GM19238 (cell line): ENCODE data around the gene USP5.

Experiments used
- DNase-seq: peaks from one replicate; pipeline ENCODE4 v3.0.0; 2011; ENCODE audit warnings: low spot score; ENCODE audit not compliant: insufficient read length

USP5 gene, protein sequence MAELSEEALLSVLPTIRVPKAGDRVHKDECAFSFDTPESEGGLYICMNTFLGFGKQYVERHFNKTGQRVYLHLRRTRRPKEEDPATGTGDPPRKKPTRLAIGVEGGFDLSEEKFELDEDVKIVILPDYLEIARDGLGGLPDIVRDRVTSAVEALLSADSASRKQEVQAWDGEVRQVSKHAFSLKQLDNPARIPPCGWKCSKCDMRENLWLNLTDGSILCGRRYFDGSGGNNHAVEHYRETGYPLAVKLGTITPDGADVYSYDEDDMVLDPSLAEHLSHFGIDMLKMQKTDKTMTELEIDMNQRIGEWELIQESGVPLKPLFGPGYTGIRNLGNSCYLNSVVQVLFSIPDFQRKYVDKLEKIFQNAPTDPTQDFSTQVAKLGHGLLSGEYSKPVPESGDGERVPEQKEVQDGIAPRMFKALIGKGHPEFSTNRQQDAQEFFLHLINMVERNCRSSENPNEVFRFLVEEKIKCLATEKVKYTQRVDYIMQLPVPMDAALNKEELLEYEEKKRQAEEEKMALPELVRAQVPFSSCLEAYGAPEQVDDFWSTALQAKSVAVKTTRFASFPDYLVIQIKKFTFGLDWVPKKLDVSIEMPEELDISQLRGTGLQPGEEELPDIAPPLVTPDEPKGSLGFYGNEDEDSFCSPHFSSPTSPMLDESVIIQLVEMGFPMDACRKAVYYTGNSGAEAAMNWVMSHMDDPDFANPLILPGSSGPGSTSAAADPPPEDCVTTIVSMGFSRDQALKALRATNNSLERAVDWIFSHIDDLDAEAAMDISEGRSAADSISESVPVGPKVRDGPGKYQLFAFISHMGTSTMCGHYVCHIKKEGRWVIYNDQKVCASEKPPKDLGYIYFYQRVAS

DNA sequence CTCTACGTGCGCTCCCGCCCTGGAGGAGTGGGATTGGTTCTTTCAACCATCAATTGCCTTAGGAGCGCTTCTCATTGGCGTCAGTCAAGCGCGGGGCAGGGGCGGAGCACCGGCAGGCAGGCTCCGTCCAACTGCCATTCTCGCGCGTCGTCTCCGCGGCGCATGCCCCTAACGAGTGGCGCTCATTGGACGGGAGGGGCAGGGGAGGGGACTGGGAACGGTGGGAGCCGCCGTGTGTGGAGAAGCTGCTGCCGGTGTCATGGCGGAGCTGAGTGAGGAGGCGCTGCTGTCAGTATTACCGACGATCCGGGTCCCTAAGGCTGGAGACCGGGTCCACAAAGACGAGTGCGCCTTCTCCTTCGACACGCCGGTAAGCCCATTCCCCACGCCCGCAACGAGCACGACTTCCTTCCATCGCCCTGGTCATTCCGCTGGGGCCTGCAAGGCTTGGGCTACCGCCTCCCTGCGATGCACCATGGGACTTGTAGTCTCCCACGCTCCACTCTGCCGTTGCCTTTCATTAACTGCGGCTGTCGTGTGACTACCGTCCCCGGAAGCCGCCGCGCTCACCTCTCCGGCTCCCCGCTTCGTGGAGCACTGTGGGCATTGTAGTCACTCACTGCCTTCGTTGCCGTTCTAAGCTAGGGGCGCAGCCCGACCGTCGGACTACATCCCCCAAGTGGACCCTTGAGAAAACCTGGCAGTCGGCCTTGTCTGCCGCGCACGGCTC, at the start of gene USP5:
Gene USP5 (plus strand): TSS at position 230 of the 730 bp plus-strand sequence. CDS start 30 bp downstream, at position 260.
- peak; percentile 93 for DNase-seq

DNA sequence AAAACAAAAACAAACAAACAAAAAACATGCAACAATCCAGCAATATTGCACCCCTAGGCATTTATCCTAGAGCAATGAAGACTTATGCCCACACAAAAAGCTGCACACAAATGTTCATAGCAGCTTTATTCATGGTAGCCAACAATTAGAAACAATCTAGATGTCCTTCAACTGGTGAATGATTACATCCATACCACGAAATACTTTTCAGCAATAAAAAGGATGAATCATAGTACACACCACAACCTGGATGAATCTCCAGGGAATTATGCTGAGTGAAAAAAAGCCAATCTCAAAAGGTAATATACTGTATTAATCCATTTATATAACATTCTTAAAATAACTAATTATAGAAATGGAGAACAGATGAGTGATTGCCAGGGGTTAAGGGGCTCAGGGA, 44.8 kb upstream of the USP5 start:
- DNase-seq: no peak

DNA sequence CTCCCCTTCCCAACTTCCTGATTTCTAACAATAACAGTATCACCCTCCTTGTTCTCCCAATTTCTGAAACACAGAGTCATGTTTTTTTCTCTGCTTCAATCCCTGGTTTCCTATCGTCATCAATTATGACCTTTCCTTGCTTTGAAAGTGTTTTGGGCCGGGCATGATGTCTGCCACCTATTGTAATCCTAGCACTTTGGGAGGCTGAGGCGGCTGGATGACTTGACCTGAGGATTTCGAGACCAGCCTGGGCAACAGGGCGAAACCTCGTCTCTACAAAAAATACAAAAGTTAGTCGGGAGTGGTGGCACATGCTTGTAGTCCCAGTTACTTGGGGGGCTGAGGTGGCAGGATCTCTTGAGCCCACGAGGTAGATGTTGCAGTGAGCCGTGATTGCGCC, 42.9 kb upstream of the USP5 start:
- no peak for DNase-seq

DNA sequence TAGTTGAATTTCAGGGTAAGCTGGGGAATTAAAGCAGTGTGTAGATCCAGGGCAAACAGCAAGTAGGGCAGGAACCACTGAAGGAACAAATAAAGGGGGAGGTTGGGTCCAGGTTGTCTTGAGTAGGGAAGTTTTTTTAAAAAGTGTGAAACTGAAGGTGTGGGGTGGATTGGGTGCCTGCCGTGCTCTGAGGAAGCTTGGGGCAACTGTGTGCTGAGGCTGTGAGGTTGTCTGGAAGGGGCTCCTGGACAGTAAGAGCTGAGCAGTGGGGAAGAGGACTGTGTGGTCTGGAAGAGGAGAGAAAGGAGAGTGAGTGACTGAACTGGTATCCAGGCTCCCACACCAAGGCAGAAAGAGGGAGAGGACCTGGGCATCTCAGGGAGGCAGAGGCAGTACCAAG, 41.2 kb upstream of the USP5 start:
- DNase-seq: no peak

DNA sequence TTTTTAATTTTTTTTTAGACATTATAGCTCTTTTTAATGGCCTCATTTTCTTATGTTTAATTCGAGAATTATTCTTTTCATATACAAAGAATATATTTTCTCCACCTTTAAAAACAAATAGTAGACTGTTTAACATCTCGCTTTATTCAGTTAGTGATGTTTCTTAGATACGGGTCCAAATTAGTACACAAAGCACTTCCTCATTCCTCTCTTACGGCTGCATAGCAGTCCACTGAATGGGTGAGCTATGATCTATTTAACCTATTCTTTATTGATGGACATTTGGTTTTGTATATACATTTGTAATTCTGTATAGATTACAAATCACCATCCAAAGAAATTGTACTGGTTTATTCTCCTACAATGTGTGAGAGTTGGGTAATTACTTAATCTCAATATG, 38.6 kb upstream of the USP5 start:
- DNase-seq: no peak

DNA sequence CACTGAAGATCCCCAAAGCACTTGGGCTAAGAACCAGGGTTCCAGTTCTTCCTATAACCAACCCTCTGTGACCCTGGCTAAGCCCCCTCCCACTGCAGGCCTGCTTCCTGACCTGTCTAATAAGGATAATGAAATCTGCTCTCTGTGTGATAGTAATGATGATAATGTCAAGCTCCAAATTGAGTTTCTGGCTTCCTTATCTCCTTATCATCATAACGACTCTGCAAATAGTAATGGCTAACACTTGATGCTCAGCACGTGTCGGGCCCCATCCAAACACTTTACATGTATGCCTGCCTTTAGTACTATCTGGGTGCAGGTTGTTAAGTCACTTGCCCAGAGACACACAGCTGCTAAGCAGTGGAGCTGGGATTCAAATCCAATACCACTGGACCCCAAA, 35.4 kb upstream of the USP5 start:
- no peak for DNase-seq

DNA sequence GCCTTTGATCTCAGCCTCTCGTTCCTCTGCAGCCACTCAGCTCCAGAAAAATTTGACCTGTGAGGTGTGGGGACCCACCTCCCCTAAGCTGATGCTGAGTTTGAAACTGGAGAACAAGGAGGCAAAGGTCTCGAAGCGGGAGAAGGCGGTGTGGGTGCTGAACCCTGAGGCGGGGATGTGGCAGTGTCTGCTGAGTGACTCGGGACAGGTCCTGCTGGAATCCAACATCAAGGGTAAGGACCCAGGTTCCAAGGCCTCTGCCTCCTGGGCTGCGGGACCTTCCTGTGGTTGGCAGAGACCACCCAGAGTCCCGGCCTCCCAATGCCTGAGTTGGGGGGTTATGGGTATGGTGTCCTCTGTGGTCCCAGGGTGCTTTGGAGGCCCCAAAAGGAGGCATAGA, 34.9 kb upstream of the USP5 start:
- DNase-seq: no peak

DNA sequence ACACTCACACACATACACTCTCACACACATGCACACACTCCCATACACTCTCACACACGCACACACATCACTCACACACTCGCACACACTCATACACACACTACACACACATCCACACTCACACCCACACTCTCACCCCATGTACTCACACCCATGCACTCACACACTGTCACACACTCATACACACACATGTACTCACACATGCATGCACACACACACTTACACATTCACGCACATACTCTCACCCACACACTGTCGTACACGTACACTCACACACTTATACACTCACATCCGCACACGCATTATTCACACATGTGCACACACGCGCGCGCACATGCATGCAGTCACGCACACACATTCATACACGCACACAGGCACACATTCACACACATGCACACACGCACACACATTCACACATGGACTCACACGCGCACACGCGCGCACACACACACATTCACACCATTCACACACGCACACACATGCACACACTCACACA, 34.2 kb upstream of the USP5 start:
- no peak for DNase-seq

DNA sequence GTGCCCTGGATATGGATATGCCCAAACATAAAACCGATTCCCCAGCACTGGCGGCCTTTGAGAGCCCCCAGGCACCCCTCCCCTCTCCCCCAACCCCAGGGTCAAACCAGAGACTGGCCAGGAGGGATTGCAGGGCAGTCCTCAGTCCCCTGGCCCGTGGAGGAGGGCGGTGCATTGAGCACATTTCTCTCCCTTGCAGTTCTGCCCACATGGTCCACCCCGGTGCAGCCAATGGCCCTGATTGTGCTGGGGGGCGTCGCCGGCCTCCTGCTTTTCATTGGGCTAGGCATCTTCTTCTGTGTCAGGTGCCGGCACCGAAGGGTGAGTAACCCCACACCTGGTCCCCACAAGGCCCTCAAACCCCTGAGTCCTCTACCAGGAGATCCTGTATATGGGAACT, 33.7 kb upstream of the USP5 start:
- DNase-seq: no peak

DNA sequence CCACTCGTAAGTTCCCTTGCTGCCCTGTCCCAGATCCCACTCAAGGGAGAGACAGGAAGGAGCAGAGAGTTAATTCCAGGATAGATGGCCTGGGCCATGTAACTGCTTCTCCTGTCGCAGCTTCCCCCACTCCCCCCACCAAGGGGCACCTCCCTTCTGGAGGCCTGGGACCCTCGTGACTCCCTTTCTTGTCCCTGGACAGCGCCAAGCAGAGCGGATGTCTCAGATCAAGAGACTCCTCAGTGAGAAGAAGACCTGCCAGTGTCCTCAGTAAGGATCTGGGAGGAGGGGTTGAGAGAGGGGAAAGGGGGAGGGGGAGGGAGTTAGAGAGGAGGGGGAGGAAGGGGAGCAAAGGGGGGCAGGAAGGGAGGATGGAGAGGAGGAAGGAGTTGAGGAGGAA, 33.3 kb upstream of the USP5 start:
- DNase-seq: no peak

DNA sequence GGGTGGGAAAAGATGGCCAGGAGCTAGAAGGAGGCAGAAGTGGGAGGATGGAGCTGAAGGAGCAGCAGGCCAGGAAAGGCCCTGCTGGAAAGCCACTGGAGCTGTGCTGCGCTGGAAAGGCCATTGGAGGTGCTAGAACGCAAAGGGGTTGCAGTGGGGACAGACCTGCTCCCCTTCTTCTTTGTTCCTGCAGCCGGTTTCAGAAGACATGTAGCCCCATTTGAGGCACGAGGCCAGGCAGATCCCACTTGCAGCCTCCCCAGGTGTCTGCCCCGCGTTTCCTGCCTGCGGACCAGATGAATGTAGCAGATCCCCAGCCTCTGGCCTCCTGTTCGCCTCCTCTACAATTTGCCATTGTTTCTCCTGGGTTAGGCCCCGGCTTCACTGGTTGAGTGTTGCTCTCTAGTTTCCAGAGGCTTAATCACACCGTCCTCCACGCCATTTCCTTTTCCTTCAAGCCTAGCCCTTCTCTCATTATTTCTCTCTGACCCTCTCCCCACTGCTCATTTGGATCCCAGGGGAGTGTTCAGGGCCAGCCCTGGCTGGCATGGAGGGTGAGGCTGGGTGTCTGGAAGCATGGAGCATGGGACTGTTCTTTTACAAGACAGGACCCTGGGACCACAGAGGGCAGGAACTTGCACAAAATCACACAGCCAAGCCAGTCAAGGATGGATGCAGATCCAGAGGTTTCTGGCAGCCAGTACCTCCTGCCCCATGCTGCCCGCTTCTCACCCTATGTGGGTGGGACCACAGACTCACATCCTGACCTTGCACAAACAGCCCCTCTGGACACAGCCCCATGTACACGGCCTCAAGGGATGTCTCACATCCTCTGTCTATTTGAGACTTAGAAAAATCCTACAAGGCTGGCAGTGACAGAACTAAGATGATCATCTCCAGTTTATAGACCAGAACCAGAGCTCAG, 32.6 kb upstream of the USP5 start:
- no peak for DNase-seq

DNA sequence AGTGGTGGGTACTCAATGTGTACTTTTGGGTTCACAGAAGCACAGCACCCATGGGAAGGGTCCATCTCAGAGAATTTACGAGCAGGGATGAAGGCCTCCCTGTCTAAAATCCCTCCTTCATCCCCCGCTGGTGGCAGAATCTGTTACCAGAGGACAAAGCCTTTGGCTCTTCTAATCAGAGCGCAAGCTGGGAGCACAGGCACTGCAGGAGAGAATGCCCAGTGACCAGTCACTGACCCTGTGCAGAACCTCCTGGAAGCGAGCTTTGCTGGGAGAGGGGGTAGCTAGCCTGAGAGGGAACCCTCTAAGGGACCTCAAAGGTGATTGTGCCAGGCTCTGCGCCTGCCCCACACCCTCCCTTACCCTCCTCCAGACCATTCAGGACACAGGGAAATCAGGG, 31.8 kb upstream of the USP5 start:
- DNase-seq: no peak

DNA sequence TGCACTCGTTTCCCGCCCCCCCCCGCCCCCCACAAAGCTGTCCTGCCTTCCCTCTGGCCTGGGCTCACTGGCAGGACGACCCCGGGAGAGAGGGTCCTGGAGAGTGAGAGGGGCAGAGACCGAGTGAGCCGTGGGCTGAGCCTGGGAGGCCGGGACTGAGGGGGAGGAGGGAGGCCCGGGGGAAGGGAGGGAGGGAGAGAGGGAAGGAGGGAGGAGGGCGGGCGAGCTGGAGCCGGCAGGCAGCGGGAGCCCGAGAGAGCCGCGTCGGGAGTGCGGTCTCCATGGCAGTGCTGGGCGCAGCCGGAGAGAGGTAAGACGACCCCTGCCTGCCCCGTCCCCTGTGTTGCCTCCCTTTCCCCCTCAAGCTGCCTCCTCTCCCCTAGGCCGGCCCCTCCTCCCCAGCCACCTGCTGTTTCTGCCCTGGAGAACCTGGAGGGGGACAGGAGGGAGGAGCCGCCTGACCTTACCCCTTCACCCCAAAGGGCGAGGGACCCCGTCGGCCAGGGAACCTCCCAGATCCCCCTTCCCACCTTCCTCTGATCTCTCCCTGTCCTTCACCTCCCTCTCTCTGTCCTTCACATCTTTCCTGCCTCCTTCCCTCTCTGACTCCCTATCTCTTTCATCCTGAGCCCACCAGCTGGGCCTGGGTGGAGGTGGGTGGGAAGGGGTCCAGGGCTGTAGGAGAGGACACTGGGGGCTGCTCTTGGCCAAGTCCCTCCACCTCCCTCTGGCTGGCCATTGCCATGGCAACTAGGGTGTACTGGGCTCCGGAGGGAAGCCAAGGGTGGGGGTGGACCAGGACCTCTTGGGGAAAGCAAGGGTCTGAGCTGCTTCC, 30.1 kb upstream of the USP5 start, which contains the start of gene GPR162:
Gene GPR162 (plus strand): TSS at position 231 of the 835 bp plus-strand sequence. CDS start 2,078 bp downstream, outside the sequence.
- DNase-seq: no peak

DNA sequence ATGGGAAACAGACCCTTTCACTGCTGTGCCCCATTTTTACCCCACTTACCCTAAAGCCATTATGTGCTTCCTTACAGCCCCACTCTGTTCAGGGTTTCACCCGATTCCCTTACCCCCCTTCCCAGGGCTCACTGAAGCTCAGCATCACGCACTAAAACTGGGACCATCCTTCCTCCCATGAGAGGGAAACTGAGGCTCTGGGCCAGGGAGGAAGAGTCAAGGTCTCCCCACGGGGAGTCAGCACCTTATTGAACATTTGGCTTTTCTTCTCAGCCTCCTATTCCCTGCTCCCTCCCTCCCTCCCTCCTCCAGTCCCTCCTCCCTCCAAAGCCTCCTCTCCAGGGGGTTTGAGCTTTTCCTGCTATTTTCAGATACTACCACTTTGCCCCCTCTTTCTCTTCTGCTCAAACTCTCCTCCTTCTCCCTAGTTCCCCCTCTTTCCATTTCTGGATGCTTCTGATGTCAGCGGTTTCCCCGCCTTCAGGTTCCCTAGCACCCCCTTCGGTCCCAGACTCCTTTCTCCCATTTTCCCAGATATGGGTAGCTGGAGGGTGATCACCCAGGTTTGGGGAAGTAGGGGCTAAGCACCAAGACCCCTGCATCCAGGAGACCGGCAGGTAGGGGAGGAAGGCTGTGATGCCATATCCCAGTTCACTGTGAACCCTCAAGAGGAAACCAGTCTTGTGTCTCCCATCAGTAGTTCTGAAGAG, 29.4 kb upstream of the USP5 start:
- DNase-seq: no peak

DNA sequence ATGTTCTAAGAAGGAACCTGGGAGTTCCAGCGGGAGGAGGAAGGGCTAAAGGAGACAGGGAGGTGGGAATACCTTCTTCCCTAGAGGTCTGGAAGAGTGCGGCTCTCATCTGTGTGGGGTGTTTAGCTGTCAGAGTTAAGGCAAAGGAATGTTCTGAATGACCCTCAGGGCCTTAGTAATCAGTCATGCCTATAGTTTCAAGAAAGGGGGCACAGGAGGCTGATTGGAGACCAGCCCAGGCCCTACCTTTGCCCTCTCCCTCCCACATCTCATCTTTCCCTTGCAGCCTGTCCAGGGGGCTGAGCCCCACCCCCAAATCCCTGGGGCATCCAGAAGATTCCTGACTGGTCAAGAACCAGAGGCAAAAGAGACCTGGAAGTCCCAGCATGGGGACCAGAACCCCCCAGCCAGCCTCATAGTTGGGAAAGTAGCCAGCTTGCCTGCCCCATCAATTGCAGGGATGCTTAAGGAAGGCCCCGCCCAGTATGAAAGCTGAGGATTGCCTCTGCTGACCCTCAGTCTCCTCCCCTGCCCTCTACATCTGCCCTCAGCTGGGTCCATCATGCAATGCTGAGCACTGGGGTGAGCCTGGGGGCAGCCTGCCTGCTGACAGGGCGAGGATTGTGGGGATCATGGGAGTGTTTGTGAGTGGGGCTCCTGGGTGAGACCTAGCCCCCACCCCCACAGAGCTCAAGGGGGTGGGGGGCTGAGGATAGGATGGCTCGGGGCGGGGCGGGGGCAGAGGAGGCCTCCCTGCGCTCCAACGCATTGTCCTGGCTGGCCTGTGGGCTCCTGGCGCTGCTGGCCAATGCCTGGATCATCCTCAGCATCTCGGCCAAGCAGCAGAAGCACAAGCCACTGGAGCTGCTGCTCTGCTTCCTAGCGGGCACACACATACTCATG, 28.5 kb upstream of the USP5 start:
- DNase-seq: no peak

DNA sequence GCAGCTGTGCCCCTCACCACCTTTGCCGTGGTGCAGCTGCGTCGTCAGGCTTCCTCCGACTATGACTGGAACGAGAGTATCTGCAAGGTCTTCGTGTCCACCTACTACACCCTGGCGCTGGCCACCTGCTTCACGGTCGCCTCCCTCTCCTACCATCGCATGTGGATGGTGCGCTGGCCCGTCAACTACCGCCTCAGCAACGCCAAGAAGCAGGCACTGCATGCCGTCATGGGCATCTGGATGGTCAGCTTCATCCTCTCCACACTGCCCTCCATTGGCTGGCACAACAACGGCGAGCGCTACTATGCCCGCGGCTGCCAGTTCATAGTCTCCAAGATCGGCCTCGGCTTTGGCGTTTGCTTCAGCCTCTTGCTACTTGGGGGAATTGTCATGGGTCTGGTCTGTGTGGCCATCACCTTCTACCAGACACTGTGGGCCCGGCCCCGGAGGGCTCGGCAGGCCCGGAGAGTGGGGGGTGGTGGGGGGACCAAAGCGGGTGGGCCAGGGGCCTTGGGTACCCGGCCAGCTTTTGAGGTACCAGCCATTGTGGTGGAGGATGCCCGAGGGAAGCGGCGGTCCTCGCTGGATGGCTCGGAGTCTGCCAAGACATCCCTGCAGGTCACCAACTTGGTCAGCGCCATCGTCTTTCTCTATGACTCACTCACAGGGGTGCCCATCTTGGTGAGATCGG, 27.7 kb upstream of the USP5 start:
- DNase-seq: no peak

DNA sequence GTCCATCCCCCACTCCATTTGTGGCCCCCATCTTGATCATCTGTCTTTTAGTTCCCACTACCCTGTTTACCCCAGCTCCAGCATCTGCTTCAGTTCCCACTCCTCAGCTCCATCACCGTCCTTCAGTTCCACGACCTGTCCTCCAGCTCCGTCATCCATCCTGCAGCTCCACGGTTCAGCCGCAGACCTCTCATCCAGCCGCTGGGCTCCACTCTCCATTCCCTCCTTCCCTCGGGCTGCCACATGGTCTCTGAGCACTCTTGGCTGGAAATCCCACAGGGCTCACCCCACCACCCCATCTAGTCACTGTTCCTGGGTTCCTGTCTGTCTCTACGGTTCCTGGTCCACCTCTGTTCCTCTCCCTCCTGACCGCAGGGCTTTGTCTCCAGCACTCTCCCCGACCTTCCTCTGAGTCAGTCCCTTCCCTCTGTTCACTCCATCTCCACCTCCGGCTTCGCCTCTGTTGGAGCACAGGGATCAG, 27.0 kb upstream of the USP5 start:
- DNase-seq: no peak
